NB4 (cell line): Measurements from ENCODE around the gene NTHL1.
A peak's percentile ranks its signal among the peaks of the same experiment; 100 is the strongest.

Experiments
- DNase-seq: peaks from one replicate; pipeline ENCODE4 v3.0.0; 2010; ENCODE audit warnings: low read depth
- H3K4me3 ChIP-seq: one replicate; pipeline ENCODE4 v1.5.1; 2011; ENCODE audit warnings: mild to moderate bottlenecking, low read depth, low read length, moderate library complexity
- CTCF ChIP-seq: IDR thresholded peaks from one replicate; pipeline ENCODE4 v1.5.1; 2012; ENCODE audit warnings: low read depth, low read length
- MYC ChIP-seq: IDR thresholded peaks from 2 replicates; pipeline ENCODE4 v1.6.1; 2011; ENCODE audit warnings: low read depth, low read length
- POLR2A ChIP-seq: IDR thresholded peaks from 2 replicates; pipeline ENCODE4 v1.6.1; 2011; ENCODE audit warnings: mild to moderate bottlenecking; ENCODE audit not compliant: insufficient read length; ENCODE audit errors: extremely low read depth
- TF ChIP-seq, protein P1 (sequence below): IDR thresholded peaks from 2 replicates; pipeline ENCODE4 v1.6.1; 2011; ENCODE audit warnings: low read depth, low read length

Gene NTHL1

GRCh38 chr16:2047330-2048115 lies at the start of gene NTHL1, which contains the start of gene TSC2:
Gene NTHL1, minus strand, starts transcription at chr16:2047834. Its CDS starts 11 bp downstream, at chr16:2047823.
Gene TSC2, plus strand, starts transcription at chr16:2047985. Its CDS starts 631 bp downstream, at chr16:2048616.
- TF ChIP-seq, protein P1, sequence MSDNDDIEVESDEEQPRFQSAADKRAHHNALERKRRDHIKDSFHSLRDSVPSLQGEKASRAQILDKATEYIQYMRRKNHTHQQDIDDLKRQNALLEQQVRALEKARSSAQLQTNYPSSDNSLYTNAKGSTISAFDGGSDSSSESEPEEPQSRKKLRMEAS = peak; percentile 96
- TF ChIP-seq CTCF = no peak
- peak; percentile 42 for TF ChIP-seq POLR2A
- TF ChIP-seq MYC = peak; percentile 78
- H3K4me3 ChIP-seq = peak within 1 kb of the TSS; percentile 89
- DNase-seq = peak; percentile 97

DNA sequence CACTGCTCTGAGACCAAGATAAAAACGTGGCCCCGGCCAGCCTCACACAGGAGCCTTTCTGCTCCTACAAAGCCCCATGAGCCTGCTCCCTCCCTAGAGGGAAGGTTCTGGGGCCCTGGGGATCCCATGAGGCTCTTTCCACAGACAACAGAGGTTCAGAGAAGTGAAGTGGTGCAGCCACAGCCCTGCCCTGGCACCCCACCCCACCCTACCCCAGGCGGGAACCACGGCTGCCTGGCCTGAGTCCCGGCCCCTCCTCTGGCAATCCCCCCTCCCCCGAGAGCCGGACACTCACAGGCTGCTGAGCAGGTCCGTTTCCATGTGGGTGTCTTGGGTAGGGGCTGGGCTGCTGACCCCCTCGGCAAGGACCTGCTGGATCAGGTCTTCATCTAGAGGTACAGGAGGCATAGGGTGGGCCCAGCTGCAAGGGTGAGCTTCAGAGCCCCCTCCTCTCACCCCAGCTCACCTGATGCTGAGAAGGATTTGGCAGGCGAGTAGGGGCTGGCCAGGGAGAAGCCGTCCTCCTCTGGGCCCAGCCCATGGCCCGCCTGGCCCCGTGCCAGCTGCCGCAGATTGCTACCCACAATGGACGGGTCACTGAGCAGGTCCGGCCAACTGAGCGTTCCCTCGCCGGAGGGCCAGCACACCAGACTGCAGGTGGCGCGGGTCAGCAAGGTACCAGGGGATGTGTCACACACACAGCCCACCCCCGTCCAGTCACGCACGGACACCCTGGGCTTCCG lies 49.4 kb upstream of the NTHL1 start:
- TF ChIP-seq, protein P1 = no peak
- TF ChIP-seq MYC = no peak
- TF ChIP-seq POLR2A = no peak
- TF ChIP-seq CTCF = no peak
- no peak overlapping the region for H3K4me3 ChIP-seq
- no peak for DNase-seq

DNA sequence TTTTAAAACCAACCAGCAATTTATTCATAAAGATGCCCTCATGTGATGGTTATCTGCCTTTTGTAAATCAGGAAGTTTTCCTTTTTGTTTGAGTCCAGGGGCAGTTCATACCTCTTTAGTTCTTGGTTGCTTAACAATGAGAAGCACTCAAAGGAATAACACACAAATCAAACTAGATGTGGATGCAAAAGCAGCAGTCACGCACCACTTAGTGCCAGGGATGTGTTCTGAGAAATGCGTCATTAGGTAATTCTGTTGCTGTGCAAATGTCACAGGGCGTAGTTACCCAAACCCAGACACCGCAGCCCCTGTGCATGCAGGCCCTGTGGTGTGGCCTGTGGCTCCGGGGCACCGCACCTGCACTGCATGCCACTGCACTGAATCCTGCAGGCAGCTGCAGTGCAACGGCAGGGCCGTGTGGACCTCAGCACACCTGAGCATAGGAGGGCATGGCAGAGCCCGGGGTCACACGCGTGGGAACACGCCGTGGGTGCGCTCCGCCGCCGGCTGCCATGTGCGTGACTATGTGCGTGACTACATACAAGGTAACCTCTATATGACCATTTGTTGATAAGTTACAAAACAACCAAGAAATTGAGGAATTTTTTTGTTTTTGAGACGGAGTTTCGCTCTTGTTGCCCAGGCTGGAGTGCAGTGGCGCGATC lies 48.4 kb upstream of the NTHL1 start:
- no peak overlapping the region for H3K4me3 ChIP-seq
- no peak for DNase-seq
- TF ChIP-seq CTCF (no peak), MYC (no peak), POLR2A (no peak)
- TF ChIP-seq, protein P1 = no peak

- TF ChIP-seq CTCF (no peak), MYC (no peak), POLR2A (no peak)
- TF ChIP-seq, protein P1 = no peak
- no peak for DNase-seq
- H3K4me3 ChIP-seq = no peak overlapping the region
Measured at GRCh38 chr16:2095315-2095853, 47.8 kb upstream of the NTHL1 start.

- H3K4me3 ChIP-seq = no peak overlapping the region
- TF ChIP-seq, protein P1 = no peak
- TF ChIP-seq POLR2A (no peak), CTCF (no peak), MYC (no peak)
- no peak for DNase-seq
Measured at GRCh38 chr16:2093793-2094192, 46.2 kb upstream of the NTHL1 start.
